ENCODE results near the gene SFXN5. TPM values are rescaled to one million over a fixed set of nuclear protein-coding genes. Genes with fewer than 3 reads are reported as not detected.
"Not testable (repeated sequence)": the region's sequence is repeated elsewhere in the genome, so short reads cannot be mapped to it uniquely, and the experiment has no call there.

Gene SFXN5, protein sequence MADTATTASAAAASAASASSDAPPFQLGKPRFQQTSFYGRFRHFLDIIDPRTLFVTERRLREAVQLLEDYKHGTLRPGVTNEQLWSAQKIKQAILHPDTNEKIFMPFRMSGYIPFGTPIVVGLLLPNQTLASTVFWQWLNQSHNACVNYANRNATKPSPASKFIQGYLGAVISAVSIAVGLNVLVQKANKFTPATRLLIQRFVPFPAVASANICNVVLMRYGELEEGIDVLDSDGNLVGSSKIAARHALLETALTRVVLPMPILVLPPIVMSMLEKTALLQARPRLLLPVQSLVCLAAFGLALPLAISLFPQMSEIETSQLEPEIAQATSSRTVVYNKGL
- total RNA-seq: 10 to 100 TPM; 25.4 to 32.2 TPM
- 24.0 TPM for polyA plus RNA-seq (ENCODE audit: insufficient read depth, low read depth, low replicate concordance)
- long read RNA-seq, donor 1: 0 reads
- long read RNA-seq, donor 2, partial matches to known transcripts: 0 of 1 reads
- long read RNA-seq, donor 2, other reads (novel, unspliced or antisense): 0 of 1 reads

DNA sequence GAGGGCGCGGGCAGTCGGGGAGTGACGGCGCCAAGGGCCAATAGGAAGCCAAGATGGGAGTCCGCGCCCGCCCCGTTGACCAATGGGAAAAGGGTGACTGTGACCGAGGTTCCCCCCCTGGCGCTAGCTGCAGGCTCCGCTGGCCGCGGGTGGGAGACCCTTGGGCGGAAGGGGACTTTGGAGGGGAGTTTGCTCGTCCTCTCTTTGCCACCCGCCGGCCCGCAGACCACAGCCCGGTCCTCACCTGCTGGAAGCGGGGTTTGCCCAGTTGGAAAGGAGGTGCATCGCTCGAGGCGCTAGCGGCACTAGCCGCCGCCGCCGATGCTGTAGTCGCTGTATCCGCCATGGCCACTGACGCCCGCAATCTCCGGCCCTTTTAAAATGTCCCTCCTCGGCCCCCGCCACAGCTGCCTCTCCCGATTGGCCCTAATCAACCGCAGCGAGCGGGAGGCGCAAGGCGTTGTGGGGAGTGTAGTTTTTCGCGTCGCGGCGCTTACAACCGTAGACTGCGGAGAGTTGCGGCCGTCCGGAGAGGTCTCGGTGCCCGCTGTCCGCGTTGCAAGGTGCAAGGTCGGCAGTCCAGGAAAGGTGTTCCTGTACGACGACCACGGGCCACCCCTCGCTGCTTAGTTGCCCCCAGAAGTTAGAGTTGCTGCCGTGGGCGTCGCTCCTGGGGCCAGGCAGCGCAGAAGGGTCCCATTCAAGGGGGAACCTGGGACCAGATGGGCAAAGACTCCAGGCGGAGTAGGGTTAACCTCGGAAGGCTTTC is at the start of gene SFXN5:
SFXN5 (minus strand) TSS at position 353 of the 769 bp plus-strand sequence; CDS start at position 346, 7 bp downstream.
- Histone ChIP-seq H3K9me3 (no peaks in the 10 kb centered on the region), H3K4me1 (peaks cover 17% of the 10 kb centered on the region), H3K27ac (peak within 1 kb of the TSS; percentile 75 to 94), H3K36me3 (ENCODE audit: low read depth, missing control alignments) (no peaks in the 10 kb centered on the region), H3K27me3 (no peaks in the 10 kb centered on the region), H3K4me3 (peak within 1 kb of the TSS; percentile 77 to 78)
- TF ChIP-seq, protein P1, sequence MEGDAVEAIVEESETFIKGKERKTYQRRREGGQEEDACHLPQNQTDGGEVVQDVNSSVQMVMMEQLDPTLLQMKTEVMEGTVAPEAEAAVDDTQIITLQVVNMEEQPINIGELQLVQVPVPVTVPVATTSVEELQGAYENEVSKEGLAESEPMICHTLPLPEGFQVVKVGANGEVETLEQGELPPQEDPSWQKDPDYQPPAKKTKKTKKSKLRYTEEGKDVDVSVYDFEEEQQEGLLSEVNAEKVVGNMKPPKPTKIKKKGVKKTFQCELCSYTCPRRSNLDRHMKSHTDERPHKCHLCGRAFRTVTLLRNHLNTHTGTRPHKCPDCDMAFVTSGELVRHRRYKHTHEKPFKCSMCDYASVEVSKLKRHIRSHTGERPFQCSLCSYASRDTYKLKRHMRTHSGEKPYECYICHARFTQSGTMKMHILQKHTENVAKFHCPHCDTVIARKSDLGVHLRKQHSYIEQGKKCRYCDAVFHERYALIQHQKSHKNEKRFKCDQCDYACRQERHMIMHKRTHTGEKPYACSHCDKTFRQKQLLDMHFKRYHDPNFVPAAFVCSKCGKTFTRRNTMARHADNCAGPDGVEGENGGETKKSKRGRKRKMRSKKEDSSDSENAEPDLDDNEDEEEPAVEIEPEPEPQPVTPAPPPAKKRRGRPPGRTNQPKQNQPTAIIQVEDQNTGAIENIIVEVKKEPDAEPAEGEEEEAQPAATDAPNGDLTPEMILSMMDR (IDR thresholded peaks at IDR 0.05): peak in 1 of 3 experiments; percentile 15
- TF ChIP-seq POLR2A (IDR thresholded peaks at IDR 0.05): peak; percentile 7
- DNase-seq: peak; percentile 99
- 0 to 1% methylated on average over 20 to 60 of the region's 67 CpGs for WGBS, 2 donors
- intact Hi-C loops (cut with DNase I; ENCODE audit: low total_unique reads): no loop called here

DNA sequence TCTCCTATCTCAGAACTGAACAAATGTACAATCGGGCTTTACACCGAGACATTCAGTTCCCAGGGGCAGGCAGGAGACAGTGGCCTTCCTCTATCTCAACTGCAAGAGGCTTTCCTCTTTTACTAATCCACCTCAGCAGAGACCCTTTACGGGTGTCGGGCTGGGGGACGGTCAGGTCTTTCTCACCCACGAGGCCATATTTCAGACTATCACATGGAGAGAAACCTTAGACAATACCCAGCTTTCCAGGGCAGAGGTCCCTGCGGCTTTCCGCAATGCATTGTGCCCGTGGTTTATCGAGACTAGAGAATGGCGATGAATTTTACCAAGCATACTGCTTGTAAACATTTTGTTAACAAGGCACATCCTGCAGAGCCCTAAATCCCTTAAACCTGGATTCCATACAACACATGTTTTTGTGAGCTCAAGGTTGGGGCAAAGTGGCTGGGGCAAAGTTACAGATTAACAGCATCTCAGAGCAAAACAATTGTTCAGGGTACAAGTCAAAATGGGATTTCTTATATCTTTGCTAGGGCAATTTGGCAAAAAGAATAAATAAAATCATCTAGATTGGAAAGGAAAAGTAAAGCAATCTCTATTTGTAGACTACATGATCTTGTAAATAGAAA is 48.2 kb upstream of the SFXN5 start:
- H3K27ac ChIP-seq; DNase-seq; H3K36me3 ChIP-seq (ENCODE audit: low read depth, missing control alignments); H3K9me3 ChIP-seq; H3K4me3 ChIP-seq; H3K4me1 ChIP-seq; intact Hi-C loops (cut with DNase I; ENCODE audit: low total_unique reads); H3K27me3 ChIP-seq: not testable (repeated sequence)
- WGBS, 2 donors: 68 to 75% methylated on average over 11 of the region's 11 CpGs

DNA sequence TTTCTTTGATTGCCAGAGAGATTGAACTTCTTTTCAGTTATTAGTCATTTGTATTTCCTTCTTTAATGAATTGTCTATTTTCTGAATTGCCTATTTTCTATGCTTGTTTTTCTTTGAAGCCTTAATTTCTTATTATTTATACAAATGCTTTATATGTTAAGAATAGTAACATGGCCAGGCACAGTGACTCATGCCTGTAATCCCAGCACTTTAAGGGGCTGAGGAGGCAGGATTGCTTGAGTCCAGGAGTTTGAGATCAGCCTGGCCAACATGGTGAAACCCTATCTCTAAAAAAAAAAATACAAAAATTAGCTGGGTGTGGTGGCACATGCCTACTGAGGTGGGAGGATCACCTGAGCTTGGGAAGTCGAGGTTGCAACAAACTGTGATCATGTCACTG is 45.9 kb upstream of the SFXN5 start:
- H3K9me3 ChIP-seq: no peaks in the 10 kb centered on the region
- H3K4me1 ChIP-seq: no peaks in the 10 kb centered on the region
- intact Hi-C loops (cut with DNase I; ENCODE audit: low total_unique reads): no loop called here
- no peaks in the 10 kb centered on the region for H3K36me3 ChIP-seq (ENCODE audit: low read depth, missing control alignments)
- no peak for TF ChIP-seq POLR2A (IDR thresholded peaks at IDR 0.05)
- TF ChIP-seq, protein P1 (IDR thresholded peaks at IDR 0.05): no peak
- no peak overlapping the region for H3K27ac ChIP-seq
- DNase-seq: no peak
- 79 to 86% methylated on average over 1 of the region's 1 CpG for WGBS, 2 donors
- H3K27me3 ChIP-seq: no peaks in the 10 kb centered on the region
- no peak overlapping the region for H3K4me3 ChIP-seq

DNA sequence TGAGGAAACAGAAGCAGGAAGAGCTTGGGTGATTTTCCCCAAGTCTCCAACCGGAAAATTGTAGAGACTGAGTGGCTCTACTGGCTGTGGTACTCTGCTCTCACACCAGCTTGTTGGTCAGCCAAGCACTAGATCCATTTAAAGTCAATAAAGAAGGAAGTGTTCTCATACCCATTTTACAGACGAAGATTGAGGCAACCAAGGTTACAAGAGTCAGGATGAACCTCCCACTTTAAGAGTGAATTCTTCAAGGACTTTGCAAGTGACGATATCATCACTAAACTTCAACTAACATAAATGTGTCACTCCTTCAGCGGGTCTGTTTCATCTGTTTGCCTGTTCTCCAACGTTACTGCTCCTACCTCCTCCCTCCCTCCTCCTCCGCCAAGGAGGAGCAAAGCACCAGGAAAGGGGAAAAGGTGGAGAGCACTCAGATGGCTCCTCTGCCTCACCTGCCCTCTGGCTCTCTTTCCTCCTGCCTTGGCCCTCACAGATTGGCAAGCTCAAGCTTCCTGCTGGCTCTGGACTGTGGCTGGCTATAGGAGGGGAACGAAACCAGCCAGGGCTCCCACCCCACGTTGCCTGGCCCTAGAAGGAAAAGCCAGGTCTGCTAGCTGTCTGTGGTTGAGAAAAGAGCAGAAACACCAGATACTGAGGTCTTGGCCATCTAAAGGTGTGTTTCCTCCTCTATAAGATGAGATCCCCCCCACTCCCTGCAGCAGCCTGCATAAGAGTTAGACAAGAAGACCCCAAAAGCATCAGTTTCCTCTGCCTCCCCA is 44.9 kb upstream of the SFXN5 start:
- H3K27ac ChIP-seq: no peak overlapping the region
- H3K4me3 ChIP-seq: no peak overlapping the region
- no peaks in the 10 kb centered on the region for H3K27me3 ChIP-seq
- no peaks in the 10 kb centered on the region for H3K9me3 ChIP-seq
- peaks cover 4% of the 10 kb centered on the region for H3K4me1 ChIP-seq
- 72 to 79% methylated on average over 8 of the region's 8 CpGs for WGBS, 2 donors
- H3K36me3 ChIP-seq (ENCODE audit: low read depth, missing control alignments): no peaks in the 10 kb centered on the region
- DNase-seq: no peak
- TF ChIP-seq, protein P1 (IDR thresholded peaks at IDR 0.05): no peak
- no peak for TF ChIP-seq POLR2A (IDR thresholded peaks at IDR 0.05)
- intact Hi-C loops (cut with DNase I; ENCODE audit: low total_unique reads): no loop called here

Measured in testis (tissue), 5 donors.